ENCODE results near the gene CTPS2. TPM values are rescaled to one million over a fixed set of nuclear protein-coding genes. Genes with fewer than 3 reads are reported as not detected.

Gene CTPS2
- total and polyA plus RNA-seq, 10 of the 15 experiments (the other 5 are each of a cell fraction or from before 2014, with no cell fraction given) = 5.9 to 17.8 (median 14.2) TPM

- H3K4me1 ChIP-seq (ENCODE audit: control insufficient read depth, insufficient read depth, low read length) = no peaks in the 10 kb centered on the region
- DNase-seq (ENCODE audit: low read depth, low spot score) = no peak
- no peak overlapping the region for H2AFZ ChIP-seq (ENCODE audit: control insufficient read depth, low read depth, low read length)
- no peaks in the 10 kb centered on the region for H3K9me3 ChIP-seq (replicated peaks; ENCODE audit: control insufficient read depth, insufficient read depth, low read length)
- ChIA-PET POLR2A (no interaction called here), CTCF (no interaction called here), SMC1A (ENCODE audit: uncharacterized antibody, unreplicated experiment) (no interaction called here), RAD21 (ENCODE audit: unreplicated experiment) (no interaction called here)
- H3K4me3 ChIP-seq = no peak overlapping the region
- H3K27ac ChIP-seq (ENCODE audit: control insufficient read depth, insufficient read depth) = no peak overlapping the region
- no peaks in the 10 kb centered on the region; a peak in 1 of 4 replicates for H3K36me3 ChIP-seq (ENCODE audit: control insufficient read depth in 2 of 2, insufficient read depth in 2 of 2, low read length in 1 of 2)
- intact Hi-C loops (cut with micrococcal nuclease; ENCODE audit: unreplicated experiment) (no loop called here), in situ Hi-C loops (cut with MboI) (no loop called here)
- H3K79me2 ChIP-seq (ENCODE audit: control insufficient read depth, insufficient read depth, low read length) = no peaks in the 10 kb centered on the region
- WGBS (ENCODE audit: insufficient coverage, insufficient replicate concordance, low lambda C conversion rate, missing lambda C conversion rate) = 71% methylated on average over 17 of the region's 17 CpGs
- no TSS peak for BruUV-seq (replicated peaks)
- no peak for FAIRE-seq
- no peaks in the 10 kb centered on the region for H4K20me1 ChIP-seq (ENCODE audit: control insufficient read depth, insufficient read depth)
- no peak overlapping the region for H3K9ac ChIP-seq (ENCODE audit: control insufficient read depth, insufficient read depth, low read length)
- no peak for TF ChIP-seq KAT2A (conservative IDR thresholded peaks at IDR 0.05; ENCODE audit: control insufficient read depth, low read depth, low read length)
- TF ChIP-seq EZH2 (IDR thresholded peaks at IDR 0.05; ENCODE audit: borderline replicate concordance, control insufficient read depth, low read depth, low read length) = no peak
- TF ChIP-seq RAD51 (IDR thresholded peaks at IDR 0.05) = no peak
- TF ChIP-seq, protein P1, sequence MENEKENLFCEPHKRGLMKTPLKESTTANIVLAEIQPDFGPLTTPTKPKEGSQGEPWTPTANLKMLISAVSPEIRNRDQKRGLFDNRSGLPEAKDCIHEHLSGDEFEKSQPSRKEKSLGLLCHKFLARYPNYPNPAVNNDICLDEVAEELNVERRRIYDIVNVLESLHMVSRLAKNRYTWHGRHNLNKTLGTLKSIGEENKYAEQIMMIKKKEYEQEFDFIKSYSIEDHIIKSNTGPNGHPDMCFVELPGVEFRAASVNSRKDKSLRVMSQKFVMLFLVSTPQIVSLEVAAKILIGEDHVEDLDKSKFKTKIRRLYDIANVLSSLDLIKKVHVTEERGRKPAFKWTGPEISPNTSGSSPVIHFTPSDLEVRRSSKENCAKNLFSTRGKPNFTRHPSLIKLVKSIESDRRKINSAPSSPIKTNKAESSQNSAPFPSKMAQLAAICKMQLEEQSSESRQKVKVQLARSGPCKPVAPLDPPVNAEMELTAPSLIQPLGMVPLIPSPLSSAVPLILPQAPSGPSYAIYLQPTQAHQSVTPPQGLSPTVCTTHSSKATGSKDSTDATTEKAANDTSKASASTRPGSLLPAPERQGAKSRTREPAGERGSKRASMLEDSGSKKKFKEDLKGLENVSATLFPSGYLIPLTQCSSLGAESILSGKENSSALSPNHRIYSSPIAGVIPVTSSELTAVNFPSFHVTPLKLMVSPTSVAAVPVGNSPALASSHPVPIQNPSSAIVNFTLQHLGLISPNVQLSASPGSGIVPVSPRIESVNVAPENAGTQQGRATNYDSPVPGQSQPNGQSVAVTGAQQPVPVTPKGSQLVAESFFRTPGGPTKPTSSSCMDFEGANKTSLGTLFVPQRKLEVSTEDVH (IDR thresholded peaks at IDR 0.05; ENCODE audit: low read depth, partially characterized antibody) = no peak
- no peak for TF ChIP-seq SUPT20H (IDR thresholded peaks at IDR 0.05; ENCODE audit: borderline replicate concordance, control insufficient read depth, low read depth, low read length)
- no peak for TF ChIP-seq REST (IDR thresholded peaks at IDR 0.05; ENCODE audit: low read depth, low read length)
- no peak for TF ChIP-seq NFXL1 (IDR thresholded peaks at IDR 0.05; ENCODE audit: borderline replicate concordance)
- TF ChIP-seq, protein P2, sequence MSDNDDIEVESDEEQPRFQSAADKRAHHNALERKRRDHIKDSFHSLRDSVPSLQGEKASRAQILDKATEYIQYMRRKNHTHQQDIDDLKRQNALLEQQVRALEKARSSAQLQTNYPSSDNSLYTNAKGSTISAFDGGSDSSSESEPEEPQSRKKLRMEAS (IDR thresholded peaks at IDR 0.05; ENCODE audit: low read depth, low read length) = no peak
- TF ChIP-seq BRCA1 (IDR thresholded peaks at IDR 0.05; ENCODE audit: low read depth, low read length) = no peak
- TF ChIP-seq DPF2 (IDR thresholded peaks at IDR 0.05) = no peak
- TF ChIP-seq SRF (IDR thresholded peaks at IDR 0.05; ENCODE audit: low read depth in 2 of 2, low read length in 2 of 2) = no peak
- TF ChIP-seq SP1 (IDR thresholded peaks at IDR 0.05; ENCODE audit: low read depth, low read length) = no peak
- no peak for TF ChIP-seq ELK1 (IDR thresholded peaks at IDR 0.05; ENCODE audit: low read depth, low read length)
- no peak for TF ChIP-seq HDGF (IDR thresholded peaks at IDR 0.05)
- TF ChIP-seq PAX8 (IDR thresholded peaks at IDR 0.05) = no peak
- TF ChIP-seq SIN3A (IDR thresholded peaks at IDR 0.05; ENCODE audit: low read depth, low read length) = no peak
- TF ChIP-seq WRNIP1 (IDR thresholded peaks at IDR 0.05; ENCODE audit: borderline replicate concordance, low read depth, low read length) = no peak
- no peak for TF ChIP-seq NR2C2 (IDR thresholded peaks at IDR 0.05; ENCODE audit: borderline replicate concordance, control insufficient read depth, insufficient read length, low read depth)
- no peaks in the 10 kb centered on the region for H3K27me3 ChIP-seq (replicated peaks in 1 of 2; ENCODE audit: control insufficient read depth in 2 of 2, insufficient read depth in 2 of 2, low read length in 1 of 2)
- no peak for ATAC-seq
- H3K4me2 ChIP-seq (ENCODE audit: control insufficient read depth, insufficient read depth) = no peak overlapping the region
These were observed 83.4 kb downstream of the CTPS2 start for GRCh38 chrX:16628946-16629595.
